A549 (cell line): ENCODE measurements around the gene IRF6.

Source experiments
- BHLHE40 ChIP-seq: IDR thresholded peaks from 2 replicates; pipeline ENCODE4 v1.6.1; 2012; ENCODE audit warnings: low read depth, low read length, inconsistent platforms
- CBX2 ChIP-seq: fragments of 200-600 bp; sonication (generic); IDR thresholded peaks from 2 replicates; pipeline ENCODE4 v1.6.1; 2016; ENCODE audit warnings: low read depth, mild to moderate bottlenecking, borderline replicate concordance
- CEBPB ChIP-seq, 2 experiments: fragments of >200 bp in 1 of 2; sonication (Bioruptor Twin) in 1 of 2; formaldehyde crosslinking in 1 of 2; IDR thresholded peaks; 2 replicates each; pipeline ENCODE4 v1.6.1; 2012 to 2016
- EP300 ChIP-seq, 2 experiments: fragments of >200 bp; sonication (Bioruptor Twin); formaldehyde crosslinking; IDR thresholded peaks; 2 replicates in 1 of 2; 3 replicates in 1 of 2; pipeline ENCODE4 v1.6.1; 2016 to 2017
- FOSL2 ChIP-seq, 2 experiments: fragments of 450-650 bp in 1 of 2; fragments of >200 bp in 1 of 2; sonication (Bioruptor Twin) in 1 of 2; formaldehyde crosslinking; IDR thresholded peaks; 2 replicates each; pipeline versions ENCODE4 v1.5.0 to v1.6.1; 2016 to 2020; ENCODE audit warnings: mild to moderate bottlenecking in 1 of 2, moderate library complexity in 1 of 2
- HEYL ChIP-seq: fragments of 250-450 bp; sonication (Bioruptor Pico); IDR thresholded peaks from 2 replicates; pipeline ENCODE4 v1.8.0; 2021; ENCODE audit warnings: mild to moderate bottlenecking, moderate library complexity
- MYC ChIP-seq: IDR thresholded peaks from 2 replicates; pipeline ENCODE4 v1.6.1; 2012; ENCODE audit warnings: mild to moderate bottlenecking, inconsistent platforms, low read length, improper control_type of control experiment, borderline replicate concordance
- RAD21 ChIP-seq, 2 experiments: fragments of >200 bp in 1 of 2; sonication (Bioruptor Twin) in 1 of 2; formaldehyde crosslinking in 1 of 2; IDR thresholded peaks in 1 of 2; conservative IDR thresholded peaks in 1 of 2; 2 replicates in 1 of 2; 3 replicates in 1 of 2; pipeline ENCODE4 v1.6.1; 2012 to 2018; ENCODE audit warnings: inconsistent platforms in 1 of 2
- SMC3 ChIP-seq: fragments of >200 bp; sonication (Bioruptor Twin); formaldehyde crosslinking; IDR thresholded peaks from 3 replicates; pipeline ENCODE4 v1.6.1; 2018; ENCODE audit warnings: inconsistent platforms
- ZC3H11A ChIP-seq: fragments of 450-650 bp; IDR thresholded peaks from 2 replicates; pipeline ENCODE4 v1.6.1; 2014; ENCODE audit warnings: antibody characterized with exemption, mild to moderate bottlenecking
- ZNF302 ChIP-seq: fragments of 250-450 bp; sonication (Bioruptor Pico); IDR thresholded peaks from 2 replicates; pipeline ENCODE4 v1.9.0; 2021; ENCODE audit warnings: inconsistent platforms, mild to moderate bottlenecking, moderate library complexity
- TF ChIP-seq, protein P1 (sequence below): fragments of >200 bp; sonication (Bioruptor Twin); formaldehyde crosslinking; IDR thresholded peaks from 3 replicates; pipeline ENCODE4 v1.5.1; 2016
- TF ChIP-seq, protein P2 (sequence below): IDR thresholded peaks from 2 replicates; pipeline ENCODE4 v1.6.1; 2012; ENCODE audit warnings: low read depth, borderline replicate concordance

DNA sequence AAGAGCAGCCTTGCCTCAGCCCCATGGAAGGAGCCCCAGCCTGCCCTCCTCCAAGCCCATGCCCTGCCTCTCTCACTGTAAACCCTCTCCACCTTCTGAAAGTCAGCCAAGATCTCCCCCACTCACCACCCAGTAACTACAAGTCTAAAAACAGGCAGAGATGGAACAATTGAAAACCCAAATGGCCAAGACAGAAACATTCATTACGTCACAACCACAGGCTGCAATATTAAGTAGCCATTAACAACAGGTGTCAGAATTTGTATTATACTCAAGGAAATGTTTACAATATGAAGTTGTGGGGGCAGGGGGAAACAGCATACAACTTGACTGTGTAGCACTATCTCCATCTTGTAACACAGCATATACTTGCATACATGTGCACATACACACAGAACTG, 2.4 kb downstream of the IRF6 start:
- no peak for TF ChIP-seq BHLHE40
- TF ChIP-seq, protein P1, sequence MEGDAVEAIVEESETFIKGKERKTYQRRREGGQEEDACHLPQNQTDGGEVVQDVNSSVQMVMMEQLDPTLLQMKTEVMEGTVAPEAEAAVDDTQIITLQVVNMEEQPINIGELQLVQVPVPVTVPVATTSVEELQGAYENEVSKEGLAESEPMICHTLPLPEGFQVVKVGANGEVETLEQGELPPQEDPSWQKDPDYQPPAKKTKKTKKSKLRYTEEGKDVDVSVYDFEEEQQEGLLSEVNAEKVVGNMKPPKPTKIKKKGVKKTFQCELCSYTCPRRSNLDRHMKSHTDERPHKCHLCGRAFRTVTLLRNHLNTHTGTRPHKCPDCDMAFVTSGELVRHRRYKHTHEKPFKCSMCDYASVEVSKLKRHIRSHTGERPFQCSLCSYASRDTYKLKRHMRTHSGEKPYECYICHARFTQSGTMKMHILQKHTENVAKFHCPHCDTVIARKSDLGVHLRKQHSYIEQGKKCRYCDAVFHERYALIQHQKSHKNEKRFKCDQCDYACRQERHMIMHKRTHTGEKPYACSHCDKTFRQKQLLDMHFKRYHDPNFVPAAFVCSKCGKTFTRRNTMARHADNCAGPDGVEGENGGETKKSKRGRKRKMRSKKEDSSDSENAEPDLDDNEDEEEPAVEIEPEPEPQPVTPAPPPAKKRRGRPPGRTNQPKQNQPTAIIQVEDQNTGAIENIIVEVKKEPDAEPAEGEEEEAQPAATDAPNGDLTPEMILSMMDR = no peak
- TF ChIP-seq MYC = no peak
- TF ChIP-seq FOSL2 (IDR thresholded peaks at IDR 0.05) = no peak
- TF ChIP-seq FOSL2 (CRISPR knock-in tag; IDR thresholded peaks at IDR 0.05) = no peak
- no peak for TF ChIP-seq CBX2
- TF ChIP-seq, protein P2, sequence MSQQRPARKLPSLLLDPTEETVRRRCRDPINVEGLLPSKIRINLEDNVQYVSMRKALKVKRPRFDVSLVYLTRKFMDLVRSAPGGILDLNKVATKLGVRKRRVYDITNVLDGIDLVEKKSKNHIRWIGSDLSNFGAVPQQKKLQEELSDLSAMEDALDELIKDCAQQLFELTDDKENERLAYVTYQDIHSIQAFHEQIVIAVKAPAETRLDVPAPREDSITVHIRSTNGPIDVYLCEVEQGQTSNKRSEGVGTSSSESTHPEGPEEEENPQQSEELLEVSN = no peak
- no peak for TF ChIP-seq EP300 (IDR thresholded peaks at IDR 0.05)
- no peak for TF ChIP-seq ZNF302 (CRISPR knock-in tag)
- no peak for TF ChIP-seq SMC3
- no peak for TF ChIP-seq ZC3H11A
- no peak for TF ChIP-seq HEYL (CRISPR knock-in tag)
- no peak for TF ChIP-seq RAD21 (conservative IDR thresholded peaks at IDR 0.05 in 1 of 2, IDR thresholded peaks at IDR 0.05 in 1 of 2)
- TF ChIP-seq CEBPB (IDR thresholded peaks at IDR 0.05) = no peak
